ENCODE measurements around the gene MAGEB3. TPM values are rescaled to one million over a fixed set of nuclear protein-coding genes. Genes with fewer than 3 reads are reported as not detected.

MAGEB3 gene
- total RNA-seq: not detected in 2 replicates

GRCh38 chrX:30230395-30230794 lies at the start of gene MAGEB3:
TSS of gene MAGEB3 (plus strand) at chrX:30230657. CDS start at chrX:30235925, 5,268 bp downstream.

GRCh38 chrX:30215357-30215843 lies 15.1 kb upstream of the MAGEB3 start, which contains the start of gene MAGEB2:
TSS of gene MAGEB2 (plus strand) at chrX:30215563. CDS start at chrX:30218581, 3,018 bp downstream.

GRCh38 chrX:30241724-30242415 lies 11.4 kb downstream of the MAGEB3 start, which contains the start of gene MAGEB4:
TSS of gene MAGEB4 (plus strand) at chrX:30242000. CDS start at chrX:30242136, 136 bp downstream.

GRCh38 chrX:30246769-30247489 lies 16.5 kb downstream of the MAGEB3 start, which contains the start of gene MAGEB1:
TSS of gene MAGEB1 (plus strand) at chrX:30247146. CDS start at chrX:30250494, 3,348 bp downstream.

Other genes with a start within 250 kb of the MAGEB3 start
- not detected in 2 replicates for gene MAGEB2, start 15.1 kb upstream of the MAGEB3 start, total RNA-seq
- gene MAGEB4, start 11.3 kb downstream of the MAGEB3 start, total RNA-seq: not detected in 2 replicates
- not detected in 2 replicates for gene MAGEB1, start 16.5 kb downstream of the MAGEB3 start, total RNA-seq
- gene NR0B1, start 78.7 kb downstream of the MAGEB3 start, total RNA-seq: not detected in 2 replicates

All from articular chondrocyte of knee joint (primary cell).